ENCODE results near the gene ARID1A. TPM values are rescaled to one million over a fixed set of nuclear protein-coding genes. Genes with fewer than 3 reads are reported as not detected.

The ARID1A gene
- total RNA-seq, 4 donors from 2014 or later = 53.3 to 77.2 (median 54.9) TPM

GRCh38 chr1:26772687-26773086, 76.9 kb downstream of the ARID1A start:
- 68 to 80% methylated on average over 4 of the region's 4 CpGs for WGBS, 2 donors
- intact Hi-C loops (cut with DNase I; ENCODE audit: low total_unique reads) = loop anchor here (10.0 kb wide), 1 partner anchor 48 kb away; no protein-coding TSS in a partner anchor
- no peak for TF ChIP-seq POLR2A (IDR thresholded peaks at IDR 0.05)
- TF ChIP-seq, protein P1, sequence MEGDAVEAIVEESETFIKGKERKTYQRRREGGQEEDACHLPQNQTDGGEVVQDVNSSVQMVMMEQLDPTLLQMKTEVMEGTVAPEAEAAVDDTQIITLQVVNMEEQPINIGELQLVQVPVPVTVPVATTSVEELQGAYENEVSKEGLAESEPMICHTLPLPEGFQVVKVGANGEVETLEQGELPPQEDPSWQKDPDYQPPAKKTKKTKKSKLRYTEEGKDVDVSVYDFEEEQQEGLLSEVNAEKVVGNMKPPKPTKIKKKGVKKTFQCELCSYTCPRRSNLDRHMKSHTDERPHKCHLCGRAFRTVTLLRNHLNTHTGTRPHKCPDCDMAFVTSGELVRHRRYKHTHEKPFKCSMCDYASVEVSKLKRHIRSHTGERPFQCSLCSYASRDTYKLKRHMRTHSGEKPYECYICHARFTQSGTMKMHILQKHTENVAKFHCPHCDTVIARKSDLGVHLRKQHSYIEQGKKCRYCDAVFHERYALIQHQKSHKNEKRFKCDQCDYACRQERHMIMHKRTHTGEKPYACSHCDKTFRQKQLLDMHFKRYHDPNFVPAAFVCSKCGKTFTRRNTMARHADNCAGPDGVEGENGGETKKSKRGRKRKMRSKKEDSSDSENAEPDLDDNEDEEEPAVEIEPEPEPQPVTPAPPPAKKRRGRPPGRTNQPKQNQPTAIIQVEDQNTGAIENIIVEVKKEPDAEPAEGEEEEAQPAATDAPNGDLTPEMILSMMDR (IDR thresholded peaks at IDR 0.05) = no peak
- H3K4me3 ChIP-seq (ENCODE audit: low read depth, poor library complexity, severe bottlenecking) = no peak overlapping the region
- DNase-seq (ENCODE audit: low spot score in 2 of 2) = no peak

GRCh38 chr1:26774462-26774861, 78.6 kb downstream of the ARID1A start:
- H3K4me3 ChIP-seq (ENCODE audit: low read depth, poor library complexity, severe bottlenecking) = no peak overlapping the region
- TF ChIP-seq, protein P1 (IDR thresholded peaks at IDR 0.05) = no peak
- no peak for TF ChIP-seq POLR2A (IDR thresholded peaks at IDR 0.05)
- WGBS, 2 donors = 96 to 97% methylated on average over 12 to 13 of the region's 13 CpGs
- no peak for DNase-seq (ENCODE audit: low spot score in 2 of 2)
- intact Hi-C loops (cut with DNase I; ENCODE audit: low total_unique reads) = loop anchor here (10.0 kb wide), 1 partner anchor 50 kb away; no protein-coding TSS in a partner anchor

- TF ChIP-seq, protein P1 (IDR thresholded peaks at IDR 0.05) = no peak
- no peak for TF ChIP-seq POLR2A (IDR thresholded peaks at IDR 0.05)
- WGBS, 2 donors = 86 to 89% methylated on average over 4 of the region's 4 CpGs
- no peak overlapping the region for H3K4me3 ChIP-seq (ENCODE audit: low read depth, poor library complexity, severe bottlenecking)
- intact Hi-C loops (cut with DNase I; ENCODE audit: low total_unique reads) = loop anchor here (10.0 kb wide), 1 partner anchor 51 kb away; no protein-coding TSS in a partner anchor
- no peak for DNase-seq (ENCODE audit: low spot score in 2 of 2)
These were observed 79.9 kb downstream of the ARID1A start for GRCh38 chr1:26775666-26776065.

DNA sequence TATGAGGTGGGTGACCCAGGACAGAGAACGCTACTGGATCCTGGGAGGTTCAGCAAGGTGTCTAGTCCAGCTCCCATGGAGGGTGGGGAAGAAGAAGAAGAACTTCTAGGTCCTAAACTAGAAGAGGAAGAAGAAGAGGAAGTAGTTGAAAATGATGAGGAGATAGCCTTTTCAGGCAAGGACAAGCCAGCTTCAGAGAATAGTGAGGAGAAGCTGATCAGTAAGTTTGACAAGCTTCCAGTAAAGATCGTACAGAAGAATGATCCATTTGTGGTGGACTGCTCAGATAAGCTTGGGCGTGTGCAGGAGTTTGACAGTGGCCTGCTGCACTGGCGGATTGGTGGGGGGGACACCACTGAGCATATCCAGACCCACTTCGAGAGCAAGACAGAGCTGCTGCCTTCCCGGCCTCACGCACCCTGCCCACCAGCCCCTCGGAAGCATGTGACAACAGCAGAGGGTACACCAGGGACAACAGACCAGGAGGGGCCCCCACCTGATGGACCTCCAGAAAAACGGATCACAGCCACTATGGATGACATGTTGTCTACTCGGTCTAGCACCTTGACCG, 83.4 kb downstream of the ARID1A start:
- no peak for DNase-seq (ENCODE audit: low spot score in 2 of 2)
- no peak for TF ChIP-seq POLR2A (IDR thresholded peaks at IDR 0.05)
- TF ChIP-seq, protein P1 (IDR thresholded peaks at IDR 0.05) = no peak
- H3K4me3 ChIP-seq (ENCODE audit: low read depth, poor library complexity, severe bottlenecking) = no peak overlapping the region
- intact Hi-C loops (cut with DNase I; ENCODE audit: low total_unique reads) = loop anchor here (10.0 kb wide), 1 partner anchor 54 kb away; no protein-coding TSS in a partner anchor
- WGBS, 2 donors = 75 to 76% methylated on average over 8 to 9 of the region's 11 CpGs

GRCh38 chr1:26780344-26780957, 84.6 kb downstream of the ARID1A start:
- H3K4me3 ChIP-seq (ENCODE audit: low read depth, poor library complexity, severe bottlenecking) = no peak overlapping the region
- 90 to 91% methylated on average over 19 to 21 of the region's 21 CpGs for WGBS, 2 donors
- intact Hi-C loops (cut with DNase I; ENCODE audit: low total_unique reads) = loop anchor here (10.0 kb wide), 1 partner anchor 86 kb away; the partner anchor contains the start of gene ARID1A
- TF ChIP-seq, protein P1 (IDR thresholded peaks at IDR 0.05) = no peak
- no peak for TF ChIP-seq POLR2A (IDR thresholded peaks at IDR 0.05)
- no peak for DNase-seq (ENCODE audit: low spot score in 2 of 2)
